Hepatocyte (in vitro differentiated cells): Measurements from ENCODE around the gene SLC34A3. TPM values are rescaled to one million over a fixed set of nuclear protein-coding genes. Genes with fewer than 3 reads are reported as not detected.

Source experiments
- DNase-seq: peaks from one replicate; pipeline ENCODE4 v3.0.0-alpha.2; 2016; ENCODE audit warnings: low spot score
- H2AFZ ChIP-seq: fragments of 200-600 bp; sonication (generic); 2 replicates; pipeline ENCODE4 v1.6.0; 2016; ENCODE audit warnings: antibody characterized with exemption, mild to moderate bottlenecking
- H3K27ac ChIP-seq: fragments of 200-600 bp; sonication (generic); 2 replicates; pipeline ENCODE4 v1.5.1; 2016; ENCODE audit warnings: mild to moderate bottlenecking
- H3K27me3 ChIP-seq: fragments of 200-600 bp; sonication (generic); 2 replicates; pipeline ENCODE4 v1.6.1; 2016
- H3K36me3 ChIP-seq: fragments of 200-600 bp; sonication (generic); replicated peaks from 2 replicates; pipeline ENCODE4 v1.5.1; 2016; ENCODE audit warnings: low read depth; ENCODE audit not compliant: insufficient read depth
- H3K4me1 ChIP-seq: fragments of 200-600 bp; sonication (generic); 2 replicates; pipeline ENCODE4 v1.5.1; 2016; ENCODE audit warnings: mild to moderate bottlenecking, moderate library complexity; ENCODE audit not compliant: insufficient read depth
- H3K4me2 ChIP-seq: fragments of 200-600 bp; sonication (generic); 2 replicates; pipeline ENCODE4 v1.6.0; 2016
- H3K4me3 ChIP-seq: fragments of 200-600 bp; sonication (generic); 2 replicates; pipeline ENCODE4 v1.5.1; 2016; ENCODE audit warnings: mild to moderate bottlenecking
- H3K79me2 ChIP-seq: fragments of 200-600 bp; sonication (generic); 2 replicates; pipeline ENCODE4 v1.6.0; 2017; ENCODE audit warnings: mild to moderate bottlenecking
- H3K9me2 ChIP-seq: fragments of 200-600 bp; sonication (generic); replicated peaks from 2 replicates; pipeline ENCODE4 v1.6.0; 2017; ENCODE audit warnings: mild to moderate bottlenecking; ENCODE audit not compliant: insufficient read depth
- H3K9me3 ChIP-seq: fragments of 200-600 bp; sonication (generic); 2 replicates; pipeline ENCODE4 v1.5.1; 2016; ENCODE audit warnings: low read depth, mild to moderate bottlenecking
- H4K20me1 ChIP-seq: fragments of 200-600 bp; sonication (generic); 2 replicates; pipeline ENCODE4 v1.6.0; 2016; ENCODE audit warnings: mild to moderate bottlenecking; ENCODE audit not compliant: insufficient read depth, poor library complexity, severe bottlenecking
- EZH2 ChIP-seq: fragments of 200-600 bp; sonication (generic); IDR thresholded peaks from 2 replicates; pipeline ENCODE4 v1.6.1; 2016; ENCODE audit warnings: antibody characterized with exemption, mild to moderate bottlenecking, borderline replicate concordance
- EZH2phosphoT487 ChIP-seq: fragments of 200-600 bp; sonication (generic); IDR thresholded peaks from one replicate; pipeline ENCODE4 v1.6.1; 2018; ENCODE audit warnings: antibody characterized with exemption, mild to moderate bottlenecking, low read depth, moderate library complexity; ENCODE audit not compliant: unreplicated experiment, severe bottlenecking
- WGBS: methylation state at CpG from one replicate; pipeline ENCODE4 v1.1.6; 2016; ENCODE audit warnings: low lambda C conversion rate; ENCODE audit errors: missing lambda C conversion rate; 5-methylcytosine and 5-hydroxymethylcytosine counted together
- polyA plus RNA-seq: library from polyadenylated mRNA; unstranded; fragments of >200 nt; fragmentation: Nextera tagmentation; extraction: Ambion mirVana; gene quantifications from 2 replicates; pipeline ENCODE4 v1.2.1, GENCODE V29; 2016
- total RNA-seq: library from RNA; depleted of rRNA; stranded (reverse); fragments of >200 nt; gene quantifications from 2 replicates; pipeline ENCODE4 v1.2.3, GENCODE V29; 2014
- TF ChIP-seq, protein P1 (sequence below): fragments of 200-600 bp; sonication (generic); IDR thresholded peaks from 2 replicates; pipeline ENCODE4 v1.5.1; 2016; ENCODE audit warnings: antibody characterized with exemption, mild to moderate bottlenecking; ENCODE audit not compliant: poor library complexity

SLC34A3 gene
- total and polyA plus RNA-seq, 2 experiments from 2014 or later: 2.7 to 4.7 TPM

DNA sequence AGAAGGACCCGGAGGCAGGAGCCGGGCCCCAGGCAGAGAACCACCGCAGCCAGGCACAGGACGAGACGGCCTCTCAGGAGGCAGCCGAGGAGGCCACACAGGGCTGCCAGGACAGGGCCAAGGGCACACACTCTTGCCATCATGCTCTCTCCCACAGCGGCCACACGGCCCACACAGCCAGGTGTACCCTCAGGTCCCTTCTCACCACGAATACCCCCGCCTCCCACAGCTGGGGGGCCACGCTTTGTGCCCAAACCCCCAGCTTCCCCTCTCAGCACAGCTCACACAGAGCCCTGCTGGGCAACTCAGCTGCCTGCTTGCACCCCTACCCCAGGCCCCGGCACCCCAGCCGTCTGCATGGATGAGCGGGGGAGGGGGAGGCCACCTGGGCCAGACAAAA lies 36.9 kb upstream of the SLC34A3 start:
- Histone ChIP-seq H3K27ac (peak overlapping the region; percentile 34), H2AFZ (no peak overlapping the region), H3K4me1 (peaks cover 47% of the 10 kb centered on the region), H4K20me1 (peaks cover 70% of the 10 kb centered on the region), H3K9me3 (no peaks in the 10 kb centered on the region), H3K79me2 (peaks cover 94% of the 10 kb centered on the region), H3K4me2 (peak overlapping the region; percentile 99), H3K36me3 (no peaks in the 10 kb centered on the region), H3K27me3 (no peaks in the 10 kb centered on the region), H3K9me2 (no peaks in the 10 kb centered on the region), H3K4me3 (no peak overlapping the region)
- TF ChIP-seq, protein P1, sequence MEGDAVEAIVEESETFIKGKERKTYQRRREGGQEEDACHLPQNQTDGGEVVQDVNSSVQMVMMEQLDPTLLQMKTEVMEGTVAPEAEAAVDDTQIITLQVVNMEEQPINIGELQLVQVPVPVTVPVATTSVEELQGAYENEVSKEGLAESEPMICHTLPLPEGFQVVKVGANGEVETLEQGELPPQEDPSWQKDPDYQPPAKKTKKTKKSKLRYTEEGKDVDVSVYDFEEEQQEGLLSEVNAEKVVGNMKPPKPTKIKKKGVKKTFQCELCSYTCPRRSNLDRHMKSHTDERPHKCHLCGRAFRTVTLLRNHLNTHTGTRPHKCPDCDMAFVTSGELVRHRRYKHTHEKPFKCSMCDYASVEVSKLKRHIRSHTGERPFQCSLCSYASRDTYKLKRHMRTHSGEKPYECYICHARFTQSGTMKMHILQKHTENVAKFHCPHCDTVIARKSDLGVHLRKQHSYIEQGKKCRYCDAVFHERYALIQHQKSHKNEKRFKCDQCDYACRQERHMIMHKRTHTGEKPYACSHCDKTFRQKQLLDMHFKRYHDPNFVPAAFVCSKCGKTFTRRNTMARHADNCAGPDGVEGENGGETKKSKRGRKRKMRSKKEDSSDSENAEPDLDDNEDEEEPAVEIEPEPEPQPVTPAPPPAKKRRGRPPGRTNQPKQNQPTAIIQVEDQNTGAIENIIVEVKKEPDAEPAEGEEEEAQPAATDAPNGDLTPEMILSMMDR: no peak
- TF ChIP-seq EZH2phosphoT487: no peak
- no peak for TF ChIP-seq EZH2
- no peak for DNase-seq
- 96% methylated on average over 13 of the region's 14 CpGs for WGBS

GRCh38 chr9:137194388-137194787 lies 36.3 kb upstream of the SLC34A3 start:
- no peaks in the 10 kb centered on the region for H3K9me2 ChIP-seq
- H3K79me2 ChIP-seq: peaks cover 99% of the 10 kb centered on the region
- H3K4me1 ChIP-seq: peaks cover 53% of the 10 kb centered on the region
- peak overlapping the region; percentile 58 for H3K27ac ChIP-seq
- no peak overlapping the region for H2AFZ ChIP-seq
- H3K4me3 ChIP-seq: no peak overlapping the region
- WGBS: 83% methylated on average over 13 of the region's 16 CpGs
- DNase-seq: peak; percentile 65
- H3K27me3 ChIP-seq: no peaks in the 10 kb centered on the region
- H3K9me3 ChIP-seq: no peaks in the 10 kb centered on the region
- peak overlapping the region; percentile 99 for H3K4me2 ChIP-seq
- H4K20me1 ChIP-seq: peaks cover 73% of the 10 kb centered on the region
- TF ChIP-seq EZH2: no peak
- TF ChIP-seq, protein P1: no peak
- TF ChIP-seq EZH2phosphoT487: no peak
- H3K36me3 ChIP-seq: no peaks in the 10 kb centered on the region

GRCh38 chr9:137194909-137195308 lies 35.8 kb upstream of the SLC34A3 start:
- no peaks in the 10 kb centered on the region for H3K27me3 ChIP-seq
- H3K4me3 ChIP-seq: no peak overlapping the region
- TF ChIP-seq EZH2: no peak
- TF ChIP-seq, protein P1: no peak
- no peak for TF ChIP-seq EZH2phosphoT487
- H3K4me2 ChIP-seq: peak overlapping the region; percentile 99
- H3K9me2 ChIP-seq: no peaks in the 10 kb centered on the region
- peak overlapping the region; percentile 58 for H3K27ac ChIP-seq
- H3K79me2 ChIP-seq: peaks cover 99% of the 10 kb centered on the region
- DNase-seq: peak; percentile 38
- WGBS: 78% methylated on average over 9 of the region's 10 CpGs
- peaks cover 73% of the 10 kb centered on the region for H4K20me1 ChIP-seq
- H3K4me1 ChIP-seq: peaks cover 52% of the 10 kb centered on the region
- no peak overlapping the region for H2AFZ ChIP-seq
- no peaks in the 10 kb centered on the region for H3K9me3 ChIP-seq
- no peaks in the 10 kb centered on the region for H3K36me3 ChIP-seq
